ENCODE data around the gene RNF144B. TPM values are rescaled to one million over a fixed set of nuclear protein-coding genes. Genes with fewer than 3 reads are reported as not detected.

RNF144B gene
- total and polyA plus RNA-seq, 9 of the 15 experiments (the other 6 are each of a cell fraction or from before 2014, with no cell fraction given) = 0.01 TPM; not detected in 8

- no peaks in the 10 kb centered on the region for H3K4me1 ChIP-seq (replicated peaks in 1 of 2; ENCODE audit: control insufficient read depth in 2 of 2, insufficient read depth in 2 of 2, low read length in 2 of 2)
- H3K9me3 ChIP-seq (replicated peaks; ENCODE audit: control insufficient read depth, insufficient read depth, low read depth, low read length) = no peaks in the 10 kb centered on the region
- FAIRE-seq = no peak
- no peak overlapping the region for H3K27ac ChIP-seq (ENCODE audit: extremely low read depth, low read depth, low read length)
- no peaks in the 10 kb centered on the region for H3K27me3 ChIP-seq (ENCODE audit: control insufficient read depth in 2 of 2, insufficient read depth in 2 of 2, low read length in 2 of 2)
- no peak for ATAC-seq
- H3K9me1 ChIP-seq (ENCODE audit: control insufficient read depth, insufficient read depth, low read length) = no peaks in the 10 kb centered on the region
- H3K9ac ChIP-seq (ENCODE audit: insufficient read depth in 1 of 2, low read depth in 2 of 2, low read length in 2 of 2) = no peak overlapping the region
- no peaks in the 10 kb centered on the region for H4K20me1 ChIP-seq (replicated peaks; ENCODE audit: control insufficient read depth, insufficient read depth, low read length)
- no peak overlapping the region for H3K4me3 ChIP-seq
- no peak for TF ChIP-seq NEUROD1 (IDR thresholded peaks at IDR 0.05; ENCODE audit: borderline replicate concordance, low read depth, low read length, partially characterized antibody)
- H3K36me3 ChIP-seq (ENCODE audit: control insufficient read depth, insufficient read depth, low read length) = no peaks in the 10 kb centered on the region
- H3K4me2 ChIP-seq (ENCODE audit: insufficient read depth, low read length) = no peak overlapping the region
- ChIA-PET POLR2A (interaction anchor here (0.5 to 1.9 kb wide), 2 partner anchors 8 to 432 kb away, joined by 3 to 4 read pairs; no protein-coding TSS in a partner anchor), CTCF (ENCODE audit: low intra/inter-chr PET ratio) (no interaction called here)
- BruUV-seq (replicated peaks) = no TSS peak
- H2AFZ ChIP-seq (ENCODE audit: low read depth, low read length) = no peak overlapping the region
- H3K79me2 ChIP-seq (ENCODE audit: control insufficient read depth, insufficient read depth, low read length) = no peaks in the 10 kb centered on the region
- intact Hi-C loops (cut with micrococcal nuclease) (no loop called here), in situ Hi-C loops (cut with MboI) (no loop called here)
- WGBS (ENCODE audit: insufficient coverage, low coverage, missing lambda C conversion rate) = 0% methylated on average over 2 of the region's 3 CpGs
- DNase-seq (ENCODE audit: extremely low read depth in 1 of 4, low spot score in 3 of 4) = no peak
Observed at GRCh38 chr6:18481870-18482269, 94.7 kb downstream of the RNF144B start.

DNA sequence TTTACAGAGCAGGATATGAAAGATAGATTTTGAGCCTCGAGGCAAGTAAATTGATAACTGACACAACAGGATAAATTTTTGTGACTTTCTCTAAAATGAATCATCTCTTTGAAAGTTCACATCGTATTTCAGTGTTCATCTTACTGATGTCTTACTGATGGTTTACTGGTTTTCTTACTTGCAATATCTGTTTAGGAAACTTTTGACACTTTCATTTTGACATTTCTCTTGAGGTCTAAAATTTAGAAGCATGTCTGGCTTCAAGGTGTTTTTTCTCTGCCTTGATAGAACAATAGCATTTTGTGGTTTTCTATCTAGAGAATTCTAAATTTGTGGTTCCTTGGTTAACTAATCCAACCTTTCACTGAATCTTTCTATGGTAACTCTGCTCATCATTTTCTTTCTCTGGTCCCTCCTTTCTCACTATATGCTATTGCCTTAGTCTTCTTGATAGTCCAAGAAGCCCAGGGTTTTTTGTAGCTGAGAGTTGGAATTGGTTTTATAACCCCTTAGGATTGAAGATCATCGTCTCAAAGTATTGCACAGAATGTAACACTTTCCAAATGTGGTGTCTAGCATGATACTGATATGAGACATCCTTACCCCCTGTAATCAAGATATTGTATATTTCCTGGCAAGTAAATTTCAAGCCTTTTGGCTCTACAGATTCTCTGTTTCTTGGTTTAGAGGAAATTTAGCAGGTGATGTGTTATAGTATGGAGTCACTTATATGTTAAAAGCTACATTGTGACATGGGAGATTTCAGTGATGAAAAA, 98.7 kb downstream of the RNF144B start:
- no peak for DNase-seq (ENCODE audit: extremely low read depth in 1 of 4, low spot score in 3 of 4)
- FAIRE-seq = peak; percentile 29
- no peak for ATAC-seq
- Histone ChIP-seq H3K79me2 (ENCODE audit: control insufficient read depth, insufficient read depth, low read length) (no peaks in the 10 kb centered on the region), H2AFZ (ENCODE audit: low read depth, low read length) (no peak overlapping the region), H3K4me2 (ENCODE audit: insufficient read depth, low read length) (no peak overlapping the region), H3K36me3 (ENCODE audit: control insufficient read depth, insufficient read depth, low read length) (no peaks in the 10 kb centered on the region), H3K4me1 (replicated peaks in 1 of 2; ENCODE audit: control insufficient read depth in 2 of 2, insufficient read depth in 2 of 2, low read length in 2 of 2) (no peaks in the 10 kb centered on the region), H3K4me3 (no peak overlapping the region), H4K20me1 (replicated peaks; ENCODE audit: control insufficient read depth, insufficient read depth, low read length) (no peaks in the 10 kb centered on the region), H3K9me1 (ENCODE audit: control insufficient read depth, insufficient read depth, low read length) (no peaks in the 10 kb centered on the region), H3K27me3 (ENCODE audit: control insufficient read depth in 2 of 2, insufficient read depth in 2 of 2, low read length in 2 of 2) (no peaks in the 10 kb centered on the region), H3K9me3 (replicated peaks; ENCODE audit: control insufficient read depth, insufficient read depth, low read depth, low read length) (no peaks in the 10 kb centered on the region), H3K9ac (ENCODE audit: insufficient read depth in 1 of 2, low read depth in 2 of 2, low read length in 2 of 2) (no peak overlapping the region), H3K27ac (ENCODE audit: extremely low read depth, low read depth, low read length) (no peak overlapping the region)
- BruUV-seq (replicated peaks) = no TSS peak
- ChIA-PET POLR2A (no interaction called here), CTCF (ENCODE audit: low intra/inter-chr PET ratio) (no interaction called here)
- in situ Hi-C loops (cut with MboI) (no loop called here), intact Hi-C loops (cut with micrococcal nuclease) (no loop called here)
- 0% methylated on average over 3 of the region's 3 CpGs for WGBS (ENCODE audit: insufficient coverage, low coverage, missing lambda C conversion rate)
- TF ChIP-seq MAZ (CRISPR knock-in tag; conservative IDR thresholded peaks at IDR 0.05 in 1 of 2, IDR thresholded peaks at IDR 0.05 in 1 of 2) (no peak), HMGN3 (IDR thresholded peaks at IDR 0.05; ENCODE audit: borderline replicate concordance, extremely low read depth, insufficient read length, low read depth, low read length) (no peak), KLF16 (IDR thresholded peaks at IDR 0.05) (no peak), BRF1 (IDR thresholded peaks at IDR 0.05; ENCODE audit: borderline replicate concordance, extremely low read depth, insufficient read length) (no peak), PTRF (tag; IDR thresholded peaks at IDR 0.05) (no peak), MCM2 (IDR thresholded peaks at IDR 0.05; ENCODE audit: low read depth) (no peak), CBX8 (IDR thresholded peaks at IDR 0.05; ENCODE audit: borderline replicate concordance, extremely low read depth, low read depth, low read length, poor library complexity, severe bottlenecking) (no peak), ZNF655 (CRISPR knock-in tag; IDR thresholded peaks at IDR 0.05) (no peak), NFE2L1 (tag; IDR thresholded peaks at IDR 0.05; ENCODE audit: borderline replicate concordance, low read depth) (no peak), ZNF184 (CRISPR knock-in tag; IDR thresholded peaks at IDR 0.05) (no peak), SP2 (IDR thresholded peaks at IDR 0.05; ENCODE audit: extremely low read depth, low read depth, low read length, poor library complexity, severe bottlenecking) (no peak)

Data from K562 (cell line).